GM10248 (cell line): ENCODE results near the gene RASSF8.
A peak's percentile ranks its signal among the peaks of the same experiment; 100 is the strongest.

Source experiments
- CTCF ChIA-PET: fragments of 300-600 bp; sonication (Branson Sonifier 250); formaldehyde crosslinking; extraction: SDS; loops from one replicate; lab custom pipeline; 2021; ENCODE audit warnings: antibody characterized with exemption; lab: Yijun Ruan, JAX
- POLR2A ChIA-PET: fragments of 350-650 bp; sonication (Branson Sonifier 250); formaldehyde crosslinking; extraction: SDS; loops from one replicate; lab custom pipeline; 2020; ENCODE audit warnings: antibody characterized with exemption; lab: Yijun Ruan, JAX
- DNase-seq: peaks from one replicate; pipeline ENCODE4 v3.0.0; 2012; ENCODE audit errors: extremely low spot score
- CTCF ChIP-seq: IDR thresholded peaks from 2 replicates; pipeline ENCODE4 v1.5.1; 2012; ENCODE audit warnings: mild to moderate bottlenecking, low read depth; ENCODE audit errors: extremely low read depth, missing control alignments, control extremely low read depth

RASSF8 gene

GRCh38 chr12:26092346-26093105 is 134.0 kb downstream of the RASSF8 start:
- TF ChIP-seq CTCF: no peak
- CTCF ChIA-PET: interaction anchor here (0.9 to 1.5 kb wide), 2 partner anchors 11 to 521 kb away, joined by 4 to 5 read pairs; no protein-coding TSS in a partner anchor
- POLR2A ChIA-PET: no interaction called here
- no peak for DNase-seq

- DNase-seq: no peak
- ChIA-PET CTCF (interaction anchor here (1.2 kb wide), 1 partner anchor 7 kb away, joined by 3 read pairs; no protein-coding TSS in a partner anchor), POLR2A (no interaction called here)
- no peak for TF ChIP-seq CTCF
Observed at GRCh38 chr12:26095186-26095585, 136.7 kb downstream of the RASSF8 start.

GRCh38 chr12:26096036-26096435 is 137.6 kb downstream of the RASSF8 start:
- CTCF ChIA-PET: interaction anchor here (2.0 kb wide), 1 partner anchor 26 kb away, joined by 5 read pairs; no protein-coding TSS in a partner anchor
- no peak for DNase-seq
- no peak for TF ChIP-seq CTCF

GRCh38 chr12:26097046-26097878 is 138.8 kb downstream of the RASSF8 start:
- POLR2A ChIA-PET: interaction anchor here (0.7 kb wide), 1 partner anchor 30 kb away, joined by 3 read pairs; no protein-coding TSS in a partner anchor

More at GRCh38 chr12:26096036-26096435, 137.6 kb downstream of the RASSF8 start:
- POLR2A ChIA-PET: no interaction called here

GRCh38 chr12:26100666-26101349 is 142.3 kb downstream of the RASSF8 start:
- CTCF ChIA-PET: interaction anchor here (0.9 kb wide), 1 partner anchor 14 kb away, joined by 3 read pairs; no protein-coding TSS in a partner anchor
- POLR2A ChIA-PET: no interaction called here
- TF ChIP-seq CTCF: no peak
- DNase-seq: no peak

More at GRCh38 chr12:26097046-26097878, 138.8 kb downstream of the RASSF8 start:
- CTCF ChIA-PET: interaction anchor here (0.6 to 2.0 kb wide), 21 partner anchors 9 to 604 kb away, joined by 3 to 15 read pairs (median 4); no protein-coding TSS in a partner anchor
- DNase-seq: peak; percentile 67
- peak; percentile 87 for TF ChIP-seq CTCF
